ENCODE data around the gene SNAP47. TPM values are rescaled to one million over a fixed set of nuclear protein-coding genes. Genes with fewer than 3 reads are reported as not detected.

The SNAP47 gene
- total and polyA plus RNA-seq, 4 donors: 10.6 to 63.0 (median 22.8) TPM

GRCh38 chr1:227813962-227814361 lies 78.7 kb downstream of the SNAP47 start:
- Histone ChIP-seq H3K4me1 (ENCODE audit: control insufficient read depth in 5 of 5, insufficient read depth in 5 of 5, low read length in 5 of 5) (no peaks in the 10 kb centered on the region), H3K27me3 (ENCODE audit: control insufficient read depth in 3 of 3, insufficient read depth in 3 of 3, low read length in 2 of 3) (no peaks in the 10 kb centered on the region), H3K9me3 (ENCODE audit: control insufficient read depth in 4 of 4, insufficient read depth in 3 of 4, low read length in 3 of 4) (peaks cover 0 to 11% (median 4%) of the 10 kb centered on the region in 4 donors), H3K9ac (ENCODE audit: insufficient read depth in 1 of 2, low read length in 2 of 2) (no peak overlapping the region), H3K27ac (ENCODE audit: low read depth in 1 of 2, low read length in 1 of 2) (no peak overlapping the region), H3K4me3 (no peak overlapping the region), H3K36me3 (ENCODE audit: control insufficient read depth in 4 of 4, insufficient read depth in 4 of 4, low read length in 4 of 4) (no peaks in the 10 kb centered on the region)
- ATAC-seq (ENCODE audit: insufficient read depth, low FRiP score) (no peak), DNase-seq (no peak)
- 90 to 98% methylated on average over 2 of the region's 2 CpGs for WGBS, 2 donors
- TF ChIP-seq CTCF (IDR thresholded peaks at IDR 0.05; ENCODE audit: control extremely low read depth, extremely low read depth): no peak

GRCh38 chr1:227815468-227816409 lies 80.5 kb downstream of the SNAP47 start, which contains the start of gene PRSS38:
PRSS38 (plus strand) TSS chr1:227815675; CDS start chr1:227815717, 42 bp downstream.
- ATAC-seq (ENCODE audit: insufficient read depth, low FRiP score): no peak
- H3K4me3 ChIP-seq: no peak within 1 kb of the TSS
- no peaks in the 10 kb centered on the region for H3K36me3 ChIP-seq (ENCODE audit: control insufficient read depth in 4 of 4, insufficient read depth in 4 of 4, low read length in 4 of 4)
- 92 to 94% methylated on average over 44 of the region's 44 CpGs for WGBS, 2 donors
- H3K9me3 ChIP-seq (ENCODE audit: control insufficient read depth in 4 of 4, insufficient read depth in 3 of 4, low read length in 3 of 4): peaks cover 0 to 11% (median 4%) of the 10 kb centered on the region in 4 donors
- H3K4me1 ChIP-seq (ENCODE audit: control insufficient read depth in 5 of 5, insufficient read depth in 5 of 5, low read length in 5 of 5): no peaks in the 10 kb centered on the region
- H3K9ac ChIP-seq (ENCODE audit: insufficient read depth in 1 of 2, low read length in 2 of 2): no peak within 1 kb of the TSS
- H3K27me3 ChIP-seq (ENCODE audit: control insufficient read depth in 3 of 3, insufficient read depth in 3 of 3, low read length in 2 of 3): no peaks in the 10 kb centered on the region
- no peak for DNase-seq
- no peak within 1 kb of the TSS for H3K27ac ChIP-seq (ENCODE audit: low read depth in 1 of 2, low read length in 1 of 2)
- TF ChIP-seq CTCF (IDR thresholded peaks at IDR 0.05; ENCODE audit: control extremely low read depth, extremely low read depth): no peak

GRCh38 chr1:227816750-227817446 lies 81.7 kb downstream of the SNAP47 start:
- 86 to 88% methylated on average over 16 of the region's 16 CpGs for WGBS, 2 donors
- Histone ChIP-seq H3K4me3 (no peak overlapping the region), H3K36me3 (ENCODE audit: control insufficient read depth in 4 of 4, insufficient read depth in 4 of 4, low read length in 4 of 4) (no peaks in the 10 kb centered on the region), H3K4me1 (ENCODE audit: control insufficient read depth in 5 of 5, insufficient read depth in 5 of 5, low read length in 5 of 5) (no peaks in the 10 kb centered on the region), H3K9ac (ENCODE audit: insufficient read depth in 1 of 2, low read length in 2 of 2) (no peak overlapping the region), H3K27me3 (ENCODE audit: control insufficient read depth in 3 of 3, insufficient read depth in 3 of 3, low read length in 2 of 3) (no peaks in the 10 kb centered on the region), H3K9me3 (ENCODE audit: control insufficient read depth in 4 of 4, insufficient read depth in 3 of 4, low read length in 3 of 4) (peaks cover 0 to 11% (median 4%) of the 10 kb centered on the region in 4 donors), H3K27ac (ENCODE audit: low read depth in 1 of 2, low read length in 1 of 2) (no peak overlapping the region)
- ATAC-seq (ENCODE audit: insufficient read depth, low FRiP score) (no peak), DNase-seq (no peak)
- no peak for TF ChIP-seq CTCF (IDR thresholded peaks at IDR 0.05; ENCODE audit: control extremely low read depth, extremely low read depth)
